ENCODE results near the gene ITGA3.

- no peak for TF ChIP-seq EZH2phosphoT487 (IDR thresholded peaks at IDR 0.05; ENCODE audit: low read depth, severe bottlenecking, unreplicated experiment)
- no peak for TF ChIP-seq CTCF (IDR thresholded peaks at IDR 0.05; ENCODE audit: poor library complexity)
Measured at GRCh38 chr17:50052822-50053653, 2.9 kb upstream of the ITGA3 start.

All from hepatocyte (in vitro differentiated cells).